GM19397 (cell line): ENCODE results near the gene SPHKAP.
"Not testable (repeated sequence)": the region's sequence is repeated elsewhere in the genome, so short reads cannot be mapped to it uniquely, and the experiment has no call there.

Experiments
- ATAC-seq: cut with Tn5 transposase; IDR thresholded peaks from one replicate; pipeline ENCODE4 v1.9.1; 2021; ENCODE audit warnings: mild to moderate bottlenecking, moderate library complexity; ENCODE audit not compliant: unreplicated experiment

SPHKAP gene

GRCh38 chr2:228039752-228040534, 141.5 kb downstream of the SPHKAP start:
- peak; percentile 82 for ATAC-seq

- no peak for ATAC-seq
Observed at GRCh38 chr2:228038967-228039366, 142.5 kb downstream of the SPHKAP start.

GRCh38 chr2:228037915-228038314, 143.6 kb downstream of the SPHKAP start:
- ATAC-seq = no peak

GRCh38 chr2:228023619-228024018, 157.9 kb downstream of the SPHKAP start:
- ATAC-seq = no peak

GRCh38 chr2:228018311-228018710, 163.2 kb downstream of the SPHKAP start:
- no peak for ATAC-seq

- ATAC-seq = no peak
Observed at GRCh38 chr2:228017784-228018183, 163.7 kb downstream of the SPHKAP start.

- no peak for ATAC-seq
Observed at GRCh38 chr2:228016402-228016801, 165.1 kb downstream of the SPHKAP start.

- ATAC-seq = no peak
Observed at GRCh38 chr2:228015741-228016140, 165.7 kb downstream of the SPHKAP start.

GRCh38 chr2:227996366-227996765, 185.1 kb downstream of the SPHKAP start:
- no peak for ATAC-seq

- no peak for ATAC-seq
Observed at GRCh38 chr2:227990937-227991336, 190.6 kb downstream of the SPHKAP start.

- no peak for ATAC-seq
Observed at GRCh38 chr2:227973241-227973640, 208.2 kb downstream of the SPHKAP start.

- no peak for ATAC-seq
Observed at GRCh38 chr2:227971619-227972230, 209.8 kb downstream of the SPHKAP start.

GRCh38 chr2:227960317-227960716, 221.2 kb downstream of the SPHKAP start:
- ATAC-seq = no peak

- no peak for ATAC-seq
Observed at GRCh38 chr2:227942965-227943364, 238.5 kb downstream of the SPHKAP start.

- no peak for ATAC-seq
Observed at GRCh38 chr2:227942021-227942420, 239.5 kb downstream of the SPHKAP start.

GRCh38 chr2:227939271-227940027, 242.0 kb downstream of the SPHKAP start:
- ATAC-seq = no peak

GRCh38 chr2:227936249-227936648, 245.2 kb downstream of the SPHKAP start:
- not testable (repeated sequence) for ATAC-seq

- ATAC-seq = no peak
Observed at GRCh38 chr2:227933884-227934283, 247.6 kb downstream of the SPHKAP start.

- no peak for ATAC-seq
Observed at GRCh38 chr2:227932403-227932802, 249.1 kb downstream of the SPHKAP start.

GRCh38 chr2:227932001-227932400, 249.5 kb downstream of the SPHKAP start:
- no peak for ATAC-seq
